Tibial nerve (tissue), 4 donors: ENCODE results near the gene SNRNP35. TPM values are rescaled to one million over a fixed set of nuclear protein-coding genes. Genes with fewer than 3 reads are reported as not detected.
"Not testable (repeated sequence)": the region's sequence is repeated elsewhere in the genome, so short reads cannot be mapped to it uniquely, and the experiment has no call there.

Source experiments
- DNase-seq, 2 donors: peaks; one replicate each; pipeline ENCODE4 v3.0.0-alpha.2; 2019; ENCODE audit warnings: low spot score in 2 of 2
- H3K27ac ChIP-seq, 4 donors: fragments of 200-600 bp; sonication (generic) in 3 of 4; one replicate each; pipeline ENCODE4 v1.5.1; 2017 to 2019; ENCODE audit warnings: mild to moderate bottlenecking in 1 of 4
- H3K27me3 ChIP-seq, 2 donors: fragments of 200-600 bp; sonication (generic) in 1 of 2; one replicate each; pipeline versions ENCODE4 v1.5.1 to v1.6.0; 2017 to 2019
- H3K36me3 ChIP-seq, 3 donors: fragments of 200-600 bp; sonication (generic); one replicate each; pipeline ENCODE4 v1.5.1; 2018 to 2019
- H3K4me1 ChIP-seq, 4 donors: fragments of 200-600 bp; sonication (generic) in 3 of 4; one replicate each; pipeline ENCODE4 v1.5.1; 2017 to 2019
- H3K4me3 ChIP-seq, 4 donors: fragments of 200-600 bp; sonication (generic) in 3 of 4; one replicate each; pipeline ENCODE4 v1.5.1; 2017 to 2019; ENCODE audit warnings: mild to moderate bottlenecking in 1 of 4, moderate library complexity in 1 of 4
- H3K9me3 ChIP-seq, 4 donors: fragments of 200-600 bp; sonication (generic) in 3 of 4; one replicate each; pipeline ENCODE4 v1.5.1; 2017 to 2019
- EP300 ChIP-seq, 2 donors: sonication (generic); formaldehyde crosslinking; IDR thresholded peaks; one replicate each; pipeline ENCODE4 v1.6.1; 2017; ENCODE audit warnings: antibody characterized with exemption in 2 of 2, mild to moderate bottlenecking in 1 of 2
- POLR2A ChIP-seq, 2 donors: fragments of 450-650 bp; IDR thresholded peaks; one replicate each; pipeline ENCODE4 v1.6.1; 2017; ENCODE audit warnings: antibody characterized with exemption in 2 of 2, mild to moderate bottlenecking in 2 of 2, moderate library complexity in 2 of 2
- whole genome bisulfite sequencing, 2 donors: methylation state at CpG; one replicate each; pipeline ENCODE4 v1.1.5; 2018; 5-methylcytosine and 5-hydroxymethylcytosine counted together
- total RNA-seq, 4 donors: library from RNA; depleted of rRNA; stranded (reverse); fragments of >200 nt; gene quantifications; one replicate each; pipeline ENCODE4 v1.1.0, GENCODE V29; 2016
- TF ChIP-seq, protein P1 (sequence below), 5 experiments: fragments of 200-600 bp in 3 of 5; fragments of 450-650 bp in 2 of 5; sonication (generic) in 3 of 5; IDR thresholded peaks; one replicate each; pipeline ENCODE4 v1.5.1; 2016 to 2019; ENCODE audit warnings: antibody characterized with exemption in 5 of 5, mild to moderate bottlenecking in 3 of 5, moderate library complexity in 2 of 5

Gene SNRNP35
- total RNA-seq, 4 donors from 2014 or later: 8.1 to 31.8 (median 20.8) TPM

DNA sequence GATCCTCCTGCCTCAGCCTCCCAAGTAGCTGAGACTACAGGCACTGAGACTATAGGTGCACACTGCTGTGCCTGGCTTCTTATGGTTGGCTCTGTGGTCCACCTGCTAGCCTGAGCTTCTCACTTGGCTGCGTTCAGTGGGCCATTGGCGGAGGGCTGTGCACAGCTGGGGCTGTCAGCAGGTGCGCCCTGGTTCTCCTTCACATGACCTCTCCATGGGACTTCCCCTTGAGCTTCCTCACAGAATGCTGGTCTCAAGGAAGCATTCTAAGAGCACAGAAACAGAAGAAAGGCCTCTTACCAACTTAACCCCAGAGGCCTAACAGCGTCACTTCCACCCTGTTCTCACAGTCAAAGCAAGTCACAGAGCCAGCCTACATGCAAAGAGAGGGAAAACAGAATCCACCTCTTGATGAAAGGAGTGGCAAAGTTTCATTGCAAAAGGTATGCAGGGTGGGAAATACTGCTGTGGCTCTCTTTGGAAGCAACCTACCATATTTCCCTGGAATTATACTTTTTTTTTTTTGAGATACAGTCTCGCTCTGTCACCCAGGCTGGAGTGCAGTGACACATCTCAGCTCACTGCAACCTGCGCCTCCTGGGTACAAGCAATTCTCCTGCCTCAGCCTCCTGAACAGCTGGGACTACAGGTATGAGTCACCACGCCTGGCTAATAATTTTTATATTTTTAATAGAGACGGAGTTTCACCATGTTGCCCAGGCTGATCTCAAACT, 30.7 kb upstream of the SNRNP35 start:
- Histone ChIP-seq H3K36me3 (peaks cover 0 to 66% (median 6%) of the 10 kb centered on the region in 3 donors), H3K4me3 (no peak overlapping the region), H3K9me3 (no peaks in the 10 kb centered on the region), H3K27me3 (no peaks in the 10 kb centered on the region), H3K27ac (no peak overlapping the region), H3K4me1 (peaks cover 0 to 4% (median 0%) of the 10 kb centered on the region in 4 donors)
- TF ChIP-seq POLR2A (IDR thresholded peaks at IDR 0.05) (no peak), EP300 (IDR thresholded peaks at IDR 0.05) (no peak)
- TF ChIP-seq, protein P1, sequence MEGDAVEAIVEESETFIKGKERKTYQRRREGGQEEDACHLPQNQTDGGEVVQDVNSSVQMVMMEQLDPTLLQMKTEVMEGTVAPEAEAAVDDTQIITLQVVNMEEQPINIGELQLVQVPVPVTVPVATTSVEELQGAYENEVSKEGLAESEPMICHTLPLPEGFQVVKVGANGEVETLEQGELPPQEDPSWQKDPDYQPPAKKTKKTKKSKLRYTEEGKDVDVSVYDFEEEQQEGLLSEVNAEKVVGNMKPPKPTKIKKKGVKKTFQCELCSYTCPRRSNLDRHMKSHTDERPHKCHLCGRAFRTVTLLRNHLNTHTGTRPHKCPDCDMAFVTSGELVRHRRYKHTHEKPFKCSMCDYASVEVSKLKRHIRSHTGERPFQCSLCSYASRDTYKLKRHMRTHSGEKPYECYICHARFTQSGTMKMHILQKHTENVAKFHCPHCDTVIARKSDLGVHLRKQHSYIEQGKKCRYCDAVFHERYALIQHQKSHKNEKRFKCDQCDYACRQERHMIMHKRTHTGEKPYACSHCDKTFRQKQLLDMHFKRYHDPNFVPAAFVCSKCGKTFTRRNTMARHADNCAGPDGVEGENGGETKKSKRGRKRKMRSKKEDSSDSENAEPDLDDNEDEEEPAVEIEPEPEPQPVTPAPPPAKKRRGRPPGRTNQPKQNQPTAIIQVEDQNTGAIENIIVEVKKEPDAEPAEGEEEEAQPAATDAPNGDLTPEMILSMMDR (IDR thresholded peaks at IDR 0.05): no peak
- no peak for DNase-seq
- WGBS, 2 donors: 92 to 93% methylated on average over 8 of the region's 8 CpGs

DNA sequence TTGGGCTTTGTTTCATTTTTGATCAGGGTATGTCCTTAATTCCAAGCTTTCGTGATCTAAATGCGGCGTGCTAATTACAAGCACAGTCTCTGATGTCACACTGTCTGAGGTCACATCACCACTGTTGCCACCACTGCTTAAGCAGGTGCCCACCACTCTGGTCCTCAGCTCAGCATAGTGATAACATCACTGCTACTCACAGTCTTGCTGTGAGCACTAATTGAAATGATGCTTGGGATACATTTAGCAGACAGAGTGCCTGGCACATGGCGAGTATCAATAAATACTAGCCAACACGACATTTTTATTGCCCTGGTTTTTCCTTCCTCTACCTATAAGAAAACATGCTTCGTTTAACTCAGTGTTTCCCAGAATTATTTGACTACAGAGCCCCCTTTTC, 29.3 kb upstream of the SNRNP35 start:
- no peaks in the 10 kb centered on the region for H3K27me3 ChIP-seq
- DNase-seq: no peak
- no peak overlapping the region for H3K4me3 ChIP-seq
- peaks cover 0 to 54% (median 0%) of the 10 kb centered on the region in 3 donors for H3K36me3 ChIP-seq
- H3K4me1 ChIP-seq: peaks cover 0 to 18% (median 3%) of the 10 kb centered on the region in 4 donors
- TF ChIP-seq, protein P1 (IDR thresholded peaks at IDR 0.05): no peak
- no peak for TF ChIP-seq EP300 (IDR thresholded peaks at IDR 0.05)
- H3K9me3 ChIP-seq: no peaks in the 10 kb centered on the region
- no peak overlapping the region for H3K27ac ChIP-seq
- 74 to 77% methylated on average over 6 of the region's 6 CpGs for WGBS, 2 donors

DNA sequence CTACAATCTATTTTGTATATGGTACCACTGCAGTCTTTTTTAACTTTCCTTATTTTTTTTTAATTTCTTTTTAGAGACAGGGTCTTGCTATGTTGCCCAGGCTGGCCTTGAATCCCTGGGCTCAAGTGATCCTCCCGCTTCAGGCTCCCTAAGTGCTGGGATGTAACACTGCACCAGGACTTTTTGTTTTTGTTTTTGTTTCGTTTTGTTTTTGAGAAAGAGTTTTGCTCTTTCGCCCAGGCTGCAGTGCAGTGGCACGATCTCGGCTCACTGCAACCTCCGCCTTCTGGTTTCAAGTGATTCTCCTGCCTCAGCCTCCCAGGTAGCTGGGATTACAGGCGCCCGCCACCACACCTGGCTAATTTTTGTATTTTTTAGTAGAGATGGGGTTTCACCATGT, 28.8 kb upstream of the SNRNP35 start:
- H3K27me3 ChIP-seq, H3K27ac ChIP-seq, DNase-seq, H3K9me3 ChIP-seq, H3K4me3 ChIP-seq: not testable (repeated sequence)
- Histone ChIP-seq H3K4me1 (peaks cover 0 to 23% (median 6%) of the 10 kb centered on the region in 4 donors), H3K36me3 (peaks cover 0 to 48% (median 0%) of the 10 kb centered on the region in 3 donors)
- 95 to 96% methylated on average over 8 of the region's 8 CpGs for WGBS, 2 donors

DNA sequence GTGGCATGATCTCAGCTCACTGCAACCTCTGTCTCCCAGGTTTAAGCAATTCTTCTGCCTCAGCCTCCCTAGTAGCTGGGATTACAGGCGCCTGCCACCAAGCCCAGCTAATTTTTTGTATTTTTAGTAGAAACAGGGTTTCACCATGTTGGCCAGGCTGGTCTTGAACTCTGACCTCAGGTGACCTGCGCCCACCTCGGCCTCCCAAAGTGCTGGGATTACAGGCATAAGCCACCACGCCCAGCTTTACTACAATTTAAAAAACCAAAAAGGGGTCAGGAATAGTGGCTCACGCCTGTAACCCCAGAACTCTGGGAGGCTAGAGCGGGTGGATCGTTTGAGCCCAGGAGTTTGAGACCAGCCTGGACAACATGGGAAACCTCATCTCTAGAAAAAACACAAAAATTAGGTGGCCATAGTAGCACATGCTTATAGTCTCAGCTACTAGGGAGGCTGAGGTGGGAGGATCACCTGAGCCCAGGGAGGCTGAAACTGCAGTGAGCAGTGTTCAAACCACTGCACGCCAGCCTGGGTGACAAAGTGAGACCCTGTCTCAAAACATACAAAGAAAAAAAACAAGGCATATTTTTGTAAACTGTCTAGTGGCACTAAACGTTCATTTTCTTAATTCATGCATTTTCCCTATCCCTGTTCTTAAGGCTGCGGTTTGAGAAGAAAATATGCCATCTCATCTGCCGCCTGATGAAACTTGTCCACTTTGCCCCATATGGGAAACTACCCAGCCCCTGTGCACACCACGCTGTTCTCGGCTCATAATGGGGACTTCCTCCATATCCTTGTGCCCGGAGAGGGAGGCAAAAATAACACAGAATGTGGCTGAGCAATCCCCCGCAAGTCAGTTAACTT, 25.8 kb upstream of the SNRNP35 start:
- H3K27me3 ChIP-seq: not testable (repeated sequence)
- peak overlapping the region in 1 of 4 donors; percentile 25 for H3K4me3 ChIP-seq
- 66 to 72% methylated on average over 15 of the region's 15 CpGs for WGBS, 2 donors

DNA sequence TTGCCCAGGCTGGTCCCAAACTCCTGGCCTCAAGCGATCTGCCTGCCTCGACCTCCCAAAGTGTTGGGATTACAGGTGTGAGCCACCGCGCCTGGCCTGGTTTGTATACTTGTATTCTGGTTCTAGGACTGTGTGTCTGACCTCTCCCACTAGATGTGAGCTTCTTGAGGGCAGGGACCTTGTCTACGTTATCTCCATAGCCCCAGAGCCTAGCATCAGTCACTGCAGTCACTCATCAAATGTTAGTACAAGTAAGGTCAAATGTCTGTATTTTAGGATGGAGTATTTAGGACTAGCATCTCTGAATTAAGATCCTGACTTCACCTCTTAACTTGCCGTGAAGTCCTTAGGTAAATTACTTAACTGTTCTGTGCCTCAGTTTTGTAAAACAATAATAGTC, 24.3 kb upstream of the SNRNP35 start:
- DNase-seq: no peak
- H3K9me3 ChIP-seq: no peaks in the 10 kb centered on the region
- TF ChIP-seq, protein P1 (IDR thresholded peaks at IDR 0.05): no peak
- no peak for TF ChIP-seq EP300 (IDR thresholded peaks at IDR 0.05)
- TF ChIP-seq POLR2A (IDR thresholded peaks at IDR 0.05): no peak
- no peaks in the 10 kb centered on the region for H3K27me3 ChIP-seq
- peaks cover 0 to 26% (median 0%) of the 10 kb centered on the region in 3 donors for H3K36me3 ChIP-seq
- peak overlapping the region in 1 of 4 donors; percentile 92 for H3K4me3 ChIP-seq
- peak overlapping the region in 2 of 4 donors; percentile 54 to 64 for H3K27ac ChIP-seq
- peaks cover 0 to 47% (median 16%) of the 10 kb centered on the region in 4 donors for H3K4me1 ChIP-seq
- WGBS, 2 donors: 91 to 94% methylated on average over 6 of the region's 6 CpGs

More for the DNA sequence above, 25.8 kb upstream of the SNRNP35 start:
- peaks cover 0 to 40% (median 0%) of the 10 kb centered on the region in 3 donors for H3K36me3 ChIP-seq
- H3K9me3 ChIP-seq, DNase-seq: not testable (repeated sequence)
- peaks cover 0 to 47% (median 16%) of the 10 kb centered on the region in 4 donors for H3K4me1 ChIP-seq
- peak overlapping the region in 2 of 4 donors; percentile 8 to 54 for H3K27ac ChIP-seq
- TF ChIP-seq EP300 (IDR thresholded peaks at IDR 0.05): peak in 1 of 2 donors; percentile 8
